PC-9 (cell line): ENCODE data around the gene ANKLE2.
"Not testable (repeated sequence)": the region's sequence is repeated elsewhere in the genome, so short reads cannot be mapped to it uniquely, and the experiment has no call there.

Experiments used
- EZH2 ChIP-seq: fragments of 200-600 bp; sonication (generic); IDR thresholded peaks from 2 replicates; pipeline ENCODE4 v1.8.0; 2017; ENCODE audit warnings: antibody characterized with exemption, low read depth
- TF ChIP-seq, protein P1 (sequence below): fragments of 200-600 bp; sonication (generic); conservative IDR thresholded peaks from 2 replicates; pipeline ENCODE4 v1.6.1; 2017; ENCODE audit warnings: mixed run types, antibody characterized with exemption, mild to moderate bottlenecking, moderate library complexity

DNA sequence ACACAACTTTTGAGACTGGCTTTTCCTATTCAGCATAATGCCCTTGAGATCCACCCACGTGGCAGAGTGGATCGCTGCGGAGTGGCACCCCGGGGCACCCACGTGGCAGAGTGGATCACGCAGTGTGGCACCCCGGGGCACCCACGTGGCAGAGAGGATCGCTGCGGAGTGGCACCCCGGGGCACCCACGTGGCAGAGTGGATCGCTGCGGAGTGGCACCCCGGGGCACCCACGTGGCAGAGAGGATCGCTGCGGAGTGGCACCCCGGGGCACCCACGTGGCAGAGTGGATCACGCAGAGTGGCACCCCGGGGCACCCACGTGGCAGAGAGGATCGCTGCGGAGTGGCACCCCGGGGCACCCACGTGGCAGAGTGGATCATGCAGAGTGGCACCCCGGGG lies 2.8 kb downstream of the ANKLE2 start:
- TF ChIP-seq, protein P1, sequence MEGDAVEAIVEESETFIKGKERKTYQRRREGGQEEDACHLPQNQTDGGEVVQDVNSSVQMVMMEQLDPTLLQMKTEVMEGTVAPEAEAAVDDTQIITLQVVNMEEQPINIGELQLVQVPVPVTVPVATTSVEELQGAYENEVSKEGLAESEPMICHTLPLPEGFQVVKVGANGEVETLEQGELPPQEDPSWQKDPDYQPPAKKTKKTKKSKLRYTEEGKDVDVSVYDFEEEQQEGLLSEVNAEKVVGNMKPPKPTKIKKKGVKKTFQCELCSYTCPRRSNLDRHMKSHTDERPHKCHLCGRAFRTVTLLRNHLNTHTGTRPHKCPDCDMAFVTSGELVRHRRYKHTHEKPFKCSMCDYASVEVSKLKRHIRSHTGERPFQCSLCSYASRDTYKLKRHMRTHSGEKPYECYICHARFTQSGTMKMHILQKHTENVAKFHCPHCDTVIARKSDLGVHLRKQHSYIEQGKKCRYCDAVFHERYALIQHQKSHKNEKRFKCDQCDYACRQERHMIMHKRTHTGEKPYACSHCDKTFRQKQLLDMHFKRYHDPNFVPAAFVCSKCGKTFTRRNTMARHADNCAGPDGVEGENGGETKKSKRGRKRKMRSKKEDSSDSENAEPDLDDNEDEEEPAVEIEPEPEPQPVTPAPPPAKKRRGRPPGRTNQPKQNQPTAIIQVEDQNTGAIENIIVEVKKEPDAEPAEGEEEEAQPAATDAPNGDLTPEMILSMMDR = not testable (repeated sequence)
- TF ChIP-seq EZH2 = not testable (repeated sequence)
